NCI-H345 treated with DMSO at 0.1 percent for 48 hours (cell line): ENCODE results near the gene SMIM41.

ENCODE experiments used
- DNase-seq: peaks from one replicate; lab custom pipeline; 2025; ENCODE audit not compliant: unreplicated experiment; lab: John Stamatoyannopoulos, UW

Gene SMIM41

GRCh38 chr12:52079576-52080402 lies at the start of gene SMIM41:
TSS of gene SMIM41 (plus strand) at chr12:52079704. CDS start at chr12:52079780, 76 bp downstream.
- no peak for DNase-seq

GRCh38 chr12:52032446-52032803 lies 47.1 kb upstream of the SMIM41 start:
- peak; percentile 19 for DNase-seq

GRCh38 chr12:52032804-52033445 lies 46.6 kb upstream of the SMIM41 start:
- peak; percentile 87 for DNase-seq

GRCh38 chr12:52033446-52034140 lies 45.9 kb upstream of the SMIM41 start:
- no peak for DNase-seq

- DNase-seq, result no peak
Measured at GRCh38 chr12:52035190-52035589, 44.3 kb upstream of the SMIM41 start.

- no peak for DNase-seq
Measured at GRCh38 chr12:52035926-52036325, 43.6 kb upstream of the SMIM41 start.

- DNase-seq, result peak; percentile 32
Measured at GRCh38 chr12:52036587-52037171, 42.8 kb upstream of the SMIM41 start.

- DNase-seq, result no peak
Measured at GRCh38 chr12:52037248-52037861, 42.1 kb upstream of the SMIM41 start.

GRCh38 chr12:52038447-52038846 lies 41.1 kb upstream of the SMIM41 start:
- no peak for DNase-seq

- no peak for DNase-seq
Measured at GRCh38 chr12:52041035-52041434, 38.5 kb upstream of the SMIM41 start.

GRCh38 chr12:52041695-52042123 lies 37.8 kb upstream of the SMIM41 start:
- no peak for DNase-seq

GRCh38 chr12:52042706-52043385 lies 36.7 kb upstream of the SMIM41 start:
- no peak for DNase-seq

- no peak for DNase-seq
Measured at GRCh38 chr12:52043386-52044212, 35.9 kb upstream of the SMIM41 start.

GRCh38 chr12:52044292-52044983 lies 35.1 kb upstream of the SMIM41 start:
- no peak for DNase-seq

- DNase-seq, result no peak
Measured at GRCh38 chr12:52045794-52046199, 33.7 kb upstream of the SMIM41 start.

GRCh38 chr12:52046859-52047258 lies 32.6 kb upstream of the SMIM41 start:
- DNase-seq, result no peak

GRCh38 chr12:52049286-52049685 lies 30.2 kb upstream of the SMIM41 start:
- DNase-seq, result no peak

GRCh38 chr12:52049688-52050087 lies 29.8 kb upstream of the SMIM41 start:
- no peak for DNase-seq
